Measurements from ENCODE around the gene EMC9.

Gene EMC9

DNA sequence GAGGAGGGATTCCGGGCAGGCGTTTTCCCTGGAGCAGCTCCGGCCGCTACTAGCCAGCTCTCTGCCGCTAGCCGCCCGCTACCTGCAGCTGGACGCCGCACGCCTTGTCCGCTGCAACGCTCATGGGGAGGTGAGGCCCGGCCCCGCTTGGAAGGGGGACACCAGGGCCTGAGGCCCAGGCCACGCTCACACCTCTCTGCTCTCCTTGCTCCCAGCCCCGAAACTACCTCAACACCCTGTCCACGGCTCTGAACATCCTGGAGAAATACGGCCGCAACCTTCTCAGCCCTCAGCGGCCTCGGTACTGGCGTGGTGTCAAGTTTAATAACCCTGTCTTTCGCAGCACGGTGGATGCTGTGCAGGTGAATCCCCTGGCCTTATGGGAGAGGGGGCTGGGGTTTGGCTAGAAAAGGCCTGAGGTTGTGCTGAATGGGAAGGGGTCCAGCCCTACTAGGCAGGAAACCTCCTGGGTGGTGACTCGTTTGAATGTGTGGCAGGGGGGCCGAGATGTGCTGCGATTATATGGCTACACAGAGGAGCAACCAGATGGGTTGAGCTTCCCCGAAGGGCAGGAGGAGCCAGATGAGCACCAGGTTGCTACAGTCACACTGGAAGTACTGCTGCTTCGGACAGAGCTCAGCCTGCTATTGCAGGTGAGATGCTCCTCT lies 6.5 kb upstream of the EMC9 start:
- peak in 1 of 2 experiments; percentile 7 for DNase-seq

DNA sequence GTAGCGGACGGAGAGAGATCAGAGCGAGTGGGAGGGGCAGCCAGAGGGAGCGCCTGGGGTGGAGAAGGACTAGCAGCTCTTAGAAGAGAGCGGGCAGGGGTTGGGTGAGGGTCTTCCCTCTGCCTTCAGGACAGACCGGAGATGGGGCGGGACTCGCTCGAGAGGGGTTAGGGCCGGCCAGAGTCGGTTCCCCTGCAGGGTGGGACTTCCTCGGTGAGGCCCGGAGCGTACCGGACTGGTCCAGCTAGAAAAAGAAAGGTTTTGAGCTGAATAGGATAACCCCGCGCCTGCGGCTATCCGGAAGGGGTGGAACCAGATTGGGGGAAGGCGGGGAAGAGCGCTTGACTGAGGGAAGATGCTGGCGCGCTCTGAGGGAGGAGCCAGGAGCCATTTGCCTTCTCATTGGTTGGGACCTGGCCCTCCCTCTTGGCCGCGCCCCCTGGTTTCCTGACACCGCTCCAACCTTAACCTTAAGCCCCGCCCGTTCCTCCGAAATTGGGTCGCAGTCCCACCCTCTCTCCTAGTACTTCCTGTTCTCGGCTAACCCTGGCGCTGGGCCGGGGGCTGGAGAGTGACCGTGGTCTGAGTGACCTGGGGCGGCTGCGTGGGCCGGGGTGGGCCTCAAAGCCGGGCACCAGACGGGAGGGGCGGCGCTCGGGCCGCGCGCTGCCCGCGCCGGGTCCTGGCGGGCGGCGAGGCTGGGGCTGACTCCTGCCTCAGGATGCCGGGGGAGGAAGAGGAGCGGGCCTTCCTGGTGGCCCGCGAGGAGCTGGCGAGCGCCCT lies 5.8 kb upstream of the EMC9 start, which contains the start of gene RNF31:
RNF31 (plus strand) TSS at position 521 of the 783 bp plus-strand sequence; CDS start at position 722, 201 bp downstream.
- DNase-seq: peak; percentile 99

DNA sequence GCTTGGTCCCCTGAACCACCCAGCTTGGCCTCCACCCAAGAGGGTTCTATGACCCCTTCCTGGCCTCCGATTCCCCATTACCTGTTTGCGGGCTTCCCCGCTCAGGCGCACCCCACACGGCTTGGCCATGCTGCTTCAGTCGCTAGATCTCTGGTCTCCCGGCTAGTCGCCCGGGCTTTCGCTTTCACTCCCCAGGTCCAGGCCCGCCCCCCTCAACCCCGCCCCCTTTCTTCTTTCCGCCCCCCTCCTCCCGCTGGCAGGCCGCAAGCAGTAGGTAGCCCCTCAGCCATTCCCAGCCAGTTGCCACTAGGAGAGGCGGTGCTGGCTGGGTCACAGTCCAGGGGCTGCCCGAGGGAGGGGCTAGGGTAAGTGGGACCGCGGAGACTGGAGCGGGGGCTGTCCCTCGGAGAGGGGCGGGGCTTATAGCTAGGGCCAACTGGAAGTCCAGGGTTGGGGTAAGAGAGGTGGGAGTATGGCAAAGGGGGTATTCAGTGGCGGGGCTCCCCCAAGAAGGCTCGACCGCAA lies 5.1 kb upstream of the EMC9 start, which contains the start of gene PSME2:
PSME2 (minus strand) TSS at position 158 of the 525 bp plus-strand sequence; CDS start at position 129, 29 bp downstream.
- DNase-seq: peak; percentile 98

DNA sequence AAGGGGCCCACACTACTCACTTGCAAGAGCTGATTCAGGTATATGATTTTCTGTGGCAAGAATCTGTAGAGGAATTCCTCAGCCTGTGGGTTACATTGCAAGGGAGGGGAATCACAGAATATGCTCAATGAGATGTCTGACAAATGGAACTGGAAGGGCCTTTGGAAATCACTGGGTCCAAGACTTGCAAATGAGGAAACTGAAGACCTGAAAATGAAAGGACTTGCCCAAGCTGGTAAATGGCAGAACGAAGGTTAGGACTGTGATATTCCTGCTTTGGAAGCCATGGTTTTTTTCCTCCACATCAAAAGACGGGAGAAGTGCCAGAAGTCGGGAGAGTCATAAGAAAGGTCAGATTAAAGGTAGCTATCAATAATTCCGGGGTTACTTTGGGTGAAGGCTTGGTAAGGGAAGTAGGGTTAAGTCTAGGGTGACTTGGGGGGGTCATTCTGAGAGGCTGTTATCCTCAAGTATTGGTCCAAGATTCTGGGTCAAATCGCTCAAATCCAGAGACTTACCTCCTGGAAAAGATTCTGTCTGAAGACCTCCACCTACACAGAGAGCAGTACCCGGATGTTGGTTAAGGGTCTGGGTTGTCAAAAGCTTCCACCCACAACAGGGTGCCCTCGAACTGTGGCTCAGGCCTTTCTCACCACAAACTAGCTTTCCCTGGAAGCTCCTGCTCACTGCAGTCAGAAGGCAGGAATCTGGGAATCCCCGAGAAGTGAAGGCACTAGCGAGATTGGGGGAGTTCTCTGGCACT lies 4.5 kb upstream of the EMC9 start:
- peak; percentile 8 to 26 for DNase-seq

DNA sequence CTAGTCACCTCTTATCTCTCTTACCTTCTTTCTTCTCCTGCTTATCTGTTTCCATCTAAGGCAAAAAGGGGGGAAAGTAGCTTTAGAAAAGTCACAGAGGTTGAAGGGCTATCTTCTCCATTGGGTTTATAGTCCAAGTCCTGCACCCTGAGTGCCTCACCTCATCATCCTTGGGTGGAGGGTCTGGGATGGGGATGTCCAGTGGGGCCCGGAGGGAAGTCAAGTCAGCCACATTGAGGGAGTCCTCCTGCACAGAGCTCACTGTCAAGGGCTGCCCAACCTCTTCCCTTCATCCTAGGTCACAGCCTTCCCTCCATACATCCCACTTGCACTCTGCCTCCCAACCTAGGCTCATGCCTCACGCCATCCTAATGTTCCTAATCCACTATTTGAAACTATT lies 3.8 kb upstream of the EMC9 start:
- no peak for DNase-seq

DNA sequence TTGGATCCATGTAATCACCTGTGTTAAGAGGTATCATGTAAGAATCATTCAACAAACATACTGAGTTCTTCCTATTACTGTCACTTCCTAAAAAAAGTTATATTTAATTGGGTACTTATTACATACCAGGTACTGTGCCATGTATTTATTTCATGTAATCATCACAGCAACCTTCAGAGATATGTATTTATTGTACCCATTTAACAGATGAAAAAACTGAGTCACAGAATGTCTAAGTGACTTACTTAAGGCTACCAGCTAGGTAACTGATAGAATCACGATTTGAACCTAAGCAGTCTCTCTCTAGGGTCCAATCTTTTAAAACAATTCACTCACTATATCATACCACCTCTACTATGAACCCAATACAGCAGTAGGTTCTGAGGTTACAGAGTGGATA lies 3.1 kb upstream of the EMC9 start:
- no peak for DNase-seq

DNA sequence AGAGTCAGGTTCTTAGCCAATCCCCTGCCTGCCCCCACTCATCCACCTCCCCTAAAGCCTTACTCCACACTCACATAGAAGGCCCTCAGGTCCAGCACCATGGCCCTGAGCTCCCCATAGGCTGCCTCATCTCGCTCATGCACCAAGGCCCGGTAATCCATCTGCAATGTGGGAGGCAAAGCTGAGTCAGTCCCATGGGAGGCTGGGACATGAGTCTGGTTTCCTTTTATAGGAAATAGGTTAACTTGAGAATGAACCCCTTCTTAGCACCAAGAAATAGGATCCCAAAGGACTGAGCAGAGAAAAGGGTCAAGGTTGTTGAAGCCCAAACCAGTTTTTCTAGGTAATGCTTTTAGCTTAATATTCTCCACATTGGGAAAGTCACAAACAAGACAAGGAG lies 2.1 kb upstream of the EMC9 start:
- DNase-seq: no peak

DNA sequence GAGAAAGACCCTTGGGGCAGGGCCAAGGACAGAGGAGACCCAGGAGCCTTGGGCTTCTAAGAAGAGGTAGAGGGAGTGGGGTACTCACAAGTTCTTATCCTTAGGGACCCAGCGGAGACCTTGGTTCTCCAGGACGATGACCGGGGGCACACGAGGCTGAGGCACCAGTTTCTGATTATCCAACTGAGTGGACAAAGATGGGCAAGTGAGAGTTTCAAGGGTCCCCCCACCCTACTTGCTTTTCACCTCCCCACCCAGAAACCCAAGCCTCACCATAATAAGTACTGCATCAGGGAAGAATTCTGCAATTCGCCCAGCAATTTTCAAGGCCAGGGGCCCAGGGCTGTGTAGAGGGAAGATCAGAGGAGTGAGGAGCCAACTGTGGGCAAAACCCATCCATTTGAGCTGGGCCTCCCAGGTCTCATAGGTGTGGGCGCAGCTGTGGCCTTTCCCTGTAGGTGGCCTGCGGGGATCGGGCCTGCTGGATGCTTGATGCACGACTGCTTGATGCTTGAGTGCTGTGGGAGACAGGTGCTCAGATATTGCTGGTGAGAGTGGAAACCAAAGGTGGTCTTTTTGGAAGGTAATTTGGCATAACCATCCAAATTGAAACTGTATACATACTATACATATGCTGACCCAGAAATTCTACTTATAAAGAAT lies 2.0 kb downstream of the EMC9 start:
- no peak for DNase-seq

DNA sequence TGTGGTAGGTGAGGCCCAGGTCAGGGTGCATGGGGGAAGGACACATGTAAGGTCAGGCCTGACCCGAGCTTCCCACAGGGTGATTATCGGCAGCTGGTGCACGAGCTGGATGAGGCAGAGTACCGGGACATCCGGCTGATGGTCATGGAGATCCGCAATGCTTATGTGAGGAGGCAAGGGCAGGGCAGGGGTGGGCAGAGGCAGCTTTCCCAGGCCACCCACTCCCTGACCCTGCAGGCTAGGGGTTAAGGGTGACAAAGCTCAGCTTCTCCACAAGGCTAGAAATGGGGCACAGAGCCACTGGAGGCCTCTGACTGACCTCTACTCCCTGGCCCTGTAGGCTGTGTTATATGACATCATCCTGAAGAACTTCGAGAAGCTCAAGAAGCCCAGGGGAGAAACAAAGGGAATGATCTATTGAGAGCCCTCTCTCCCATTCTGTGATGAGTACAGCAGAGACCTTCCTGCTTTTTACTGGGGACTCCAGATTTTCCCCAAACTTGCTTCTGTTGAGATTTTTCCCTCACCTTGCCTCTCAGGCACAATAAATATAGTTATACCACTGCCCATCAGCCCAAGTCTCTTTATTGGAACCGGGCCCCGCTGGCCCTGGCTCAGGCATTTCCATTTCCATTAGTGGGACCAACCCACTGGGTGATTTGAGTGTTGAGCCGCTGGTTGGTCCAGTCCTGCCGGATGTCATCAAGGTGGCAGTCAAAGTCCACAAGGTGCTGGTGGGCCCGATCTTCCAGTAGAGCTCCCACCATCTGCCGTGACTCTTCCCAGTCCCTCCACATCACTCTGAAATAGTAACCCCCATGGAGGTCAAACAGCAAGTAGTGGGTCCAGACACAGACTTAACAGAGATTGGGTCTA lies 2.8 kb downstream of the EMC9 start:
- DNase-seq: no peak

DNA sequence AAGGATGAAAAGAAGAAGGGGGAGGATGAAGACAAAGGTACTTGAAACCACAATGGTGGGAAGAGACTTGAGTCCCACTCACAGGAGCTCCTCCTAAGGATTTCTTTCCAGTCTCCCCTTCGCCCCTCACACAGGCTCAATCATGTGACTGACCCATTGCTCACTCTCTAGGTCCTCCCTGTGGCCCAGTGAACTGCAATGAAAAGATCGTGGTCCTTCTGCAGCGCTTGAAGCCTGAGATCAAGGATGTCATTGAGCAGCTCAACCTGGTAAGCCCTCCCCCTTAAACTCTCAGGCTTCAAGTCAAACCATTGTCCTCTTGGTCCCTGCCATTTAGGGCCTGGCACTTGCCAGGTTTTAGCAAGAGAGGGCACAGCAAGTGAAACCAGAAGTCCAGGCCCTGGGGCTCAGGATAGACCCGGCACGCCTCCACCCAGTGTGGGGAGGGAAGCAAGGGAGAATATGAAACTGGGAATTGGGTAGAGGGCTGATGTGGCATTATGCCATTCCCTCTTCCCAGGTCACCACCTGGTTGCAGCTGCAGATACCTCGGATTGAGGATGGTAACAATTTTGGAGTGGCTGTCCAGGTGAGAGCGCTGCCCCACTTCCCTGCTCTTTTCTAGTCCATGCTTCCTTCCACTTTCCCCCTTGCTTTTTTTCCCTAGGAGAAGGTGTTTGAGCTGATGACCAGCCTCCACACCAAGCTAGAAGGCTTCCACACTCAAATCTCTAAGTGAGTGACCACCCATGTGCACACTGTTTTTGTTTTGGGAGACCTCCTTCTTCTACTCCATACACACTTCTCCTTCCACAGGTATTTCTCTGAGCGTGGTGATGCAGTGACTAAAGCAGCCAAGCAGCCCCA lies 3.6 kb downstream of the EMC9 start:
- no peak for DNase-seq

DNA sequence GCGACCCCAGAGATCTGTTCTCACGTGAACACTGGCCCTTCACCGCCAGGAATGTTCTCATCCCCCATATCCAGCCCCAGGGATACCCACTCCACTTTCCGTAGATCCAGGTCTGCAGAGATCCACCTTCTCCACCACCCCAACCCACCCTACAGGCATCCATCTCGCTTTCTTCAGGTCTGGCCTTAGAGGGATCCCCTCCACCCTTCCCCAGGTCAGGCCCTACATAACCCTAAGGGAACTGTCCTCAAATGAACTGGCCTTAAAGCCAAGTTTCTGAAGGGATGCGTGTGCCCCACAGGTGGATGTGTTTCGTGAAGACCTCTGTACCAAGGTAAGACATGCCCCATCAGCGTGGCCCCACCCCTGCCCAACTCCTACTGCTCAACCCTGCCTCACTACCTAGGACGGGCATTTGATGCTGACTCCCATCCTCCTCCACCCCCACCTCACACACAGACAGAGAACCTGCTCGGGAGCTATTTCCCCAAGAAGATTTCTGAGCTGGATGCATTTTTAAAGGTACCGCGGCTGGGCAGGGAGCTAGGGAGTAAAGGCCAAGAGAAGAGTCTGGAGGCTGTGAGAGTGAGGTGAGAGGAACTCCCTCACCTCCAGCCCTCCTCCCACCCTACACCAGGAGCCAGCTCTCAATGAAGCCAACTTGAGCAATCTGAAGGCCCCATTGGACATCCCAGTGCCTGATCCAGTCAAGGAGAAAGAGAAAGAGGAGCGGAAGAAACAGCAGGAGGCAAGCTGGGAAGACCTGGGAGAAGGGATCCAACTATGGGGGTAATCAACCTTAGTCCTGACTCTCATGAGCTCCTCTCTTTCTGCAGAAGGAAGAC lies 4.5 kb downstream of the EMC9 start:
- DNase-seq: no peak

DNA sequence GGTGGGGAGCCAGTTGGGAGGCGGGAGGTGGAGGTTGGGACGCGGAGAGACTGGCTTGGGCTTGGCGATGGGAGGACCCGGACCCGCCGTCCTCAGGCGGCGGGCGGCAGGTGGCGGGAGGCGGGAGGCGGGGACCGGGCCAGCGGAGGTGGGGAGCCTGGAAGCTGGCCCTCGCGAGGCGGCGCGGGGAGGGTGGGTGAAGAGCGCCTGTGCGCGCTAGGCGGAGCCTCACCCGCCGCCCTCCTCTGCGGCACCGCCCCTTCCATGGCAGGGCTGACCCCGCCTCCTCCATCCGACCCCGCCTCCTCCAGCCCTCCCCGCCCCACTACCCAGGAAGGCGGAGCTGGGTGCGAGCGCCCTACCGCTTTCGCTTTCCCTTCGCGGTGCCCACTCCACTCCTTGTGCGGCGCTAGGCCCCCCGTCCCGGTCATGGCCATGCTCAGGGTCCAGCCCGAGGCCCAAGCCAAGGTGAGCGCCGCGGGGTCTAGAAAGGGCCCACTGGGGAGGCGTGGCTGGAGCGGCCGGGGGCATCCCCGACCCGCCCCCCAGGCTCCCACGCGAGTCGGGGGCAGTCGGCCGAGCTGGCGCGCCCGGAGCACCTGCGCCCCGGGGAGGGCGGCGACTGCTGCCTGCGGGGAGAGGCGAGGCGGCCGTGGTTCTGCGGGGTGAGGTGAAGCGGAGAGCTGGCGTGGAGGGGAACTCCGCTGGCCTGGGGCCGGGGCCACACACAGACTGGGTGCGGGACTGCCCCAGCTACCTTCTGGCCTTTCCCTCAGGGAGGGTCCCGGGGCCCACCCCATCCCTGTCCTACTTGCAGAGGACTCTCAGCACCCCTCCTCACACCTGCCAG lies 5.3 kb downstream of the EMC9 start, which contains the start of gene PSME1:
PSME1 (plus strand) TSS at position 361 of the 850 bp plus-strand sequence; CDS start at position 430, 69 bp downstream.
- DNase-seq: peak; percentile 83 to 86

DNA sequence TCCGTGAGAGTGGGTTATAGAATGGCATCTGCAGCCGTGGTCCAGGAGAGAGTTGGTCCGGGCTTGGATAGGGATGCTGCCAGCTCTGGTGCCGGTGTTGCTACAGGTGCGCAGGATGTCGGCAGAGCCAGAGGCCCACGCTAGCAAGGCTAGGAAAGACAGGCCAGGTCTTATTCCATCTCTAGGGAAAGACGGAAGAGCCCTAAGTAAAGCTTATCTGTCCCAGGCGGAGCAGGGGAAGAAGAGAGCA lies 5.9 kb downstream of the EMC9 start:
- DNase-seq: peak in 1 of 2 experiments; percentile 50

DNA sequence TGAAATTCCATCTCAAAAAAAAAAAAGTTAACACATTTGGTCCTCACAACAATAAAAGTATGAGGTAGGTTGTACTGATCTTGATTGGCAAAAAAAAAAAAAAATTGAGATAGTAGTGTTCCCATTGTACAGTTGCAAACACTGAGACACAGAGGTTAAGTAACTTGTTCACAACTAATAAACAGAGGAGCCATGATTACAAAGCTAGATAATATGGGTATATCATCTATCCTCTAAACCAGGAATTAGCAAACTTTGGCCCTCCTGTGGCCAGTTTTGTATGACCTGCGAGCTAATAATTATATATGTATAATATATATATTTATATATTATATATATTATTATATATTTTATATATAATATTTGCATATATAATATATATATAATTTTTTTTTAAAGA lies 7.7 kb downstream of the EMC9 start:
- DNase-seq: peak in 1 of 2 experiments; percentile 25

DNA sequence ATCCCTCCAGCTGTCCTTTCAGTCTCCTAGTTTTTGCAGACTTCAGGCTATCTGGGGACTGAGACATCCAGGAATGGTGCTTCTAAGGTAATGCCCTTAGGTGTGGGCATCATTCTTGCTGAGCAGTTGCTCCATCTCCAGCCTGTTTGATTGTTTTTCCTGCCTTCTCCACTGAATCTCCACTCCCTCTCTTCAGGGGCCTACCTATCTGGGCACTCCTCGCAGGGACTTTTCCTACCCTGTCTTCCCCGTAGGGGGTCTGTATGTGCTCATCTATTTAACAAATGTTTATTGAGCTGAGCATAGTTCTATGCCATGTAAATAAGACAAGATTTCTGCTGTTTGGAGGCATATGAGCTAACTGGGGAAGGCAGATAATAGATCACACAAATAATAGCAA lies 8.4 kb downstream of the EMC9 start:
- DNase-seq: no peak

DNA sequence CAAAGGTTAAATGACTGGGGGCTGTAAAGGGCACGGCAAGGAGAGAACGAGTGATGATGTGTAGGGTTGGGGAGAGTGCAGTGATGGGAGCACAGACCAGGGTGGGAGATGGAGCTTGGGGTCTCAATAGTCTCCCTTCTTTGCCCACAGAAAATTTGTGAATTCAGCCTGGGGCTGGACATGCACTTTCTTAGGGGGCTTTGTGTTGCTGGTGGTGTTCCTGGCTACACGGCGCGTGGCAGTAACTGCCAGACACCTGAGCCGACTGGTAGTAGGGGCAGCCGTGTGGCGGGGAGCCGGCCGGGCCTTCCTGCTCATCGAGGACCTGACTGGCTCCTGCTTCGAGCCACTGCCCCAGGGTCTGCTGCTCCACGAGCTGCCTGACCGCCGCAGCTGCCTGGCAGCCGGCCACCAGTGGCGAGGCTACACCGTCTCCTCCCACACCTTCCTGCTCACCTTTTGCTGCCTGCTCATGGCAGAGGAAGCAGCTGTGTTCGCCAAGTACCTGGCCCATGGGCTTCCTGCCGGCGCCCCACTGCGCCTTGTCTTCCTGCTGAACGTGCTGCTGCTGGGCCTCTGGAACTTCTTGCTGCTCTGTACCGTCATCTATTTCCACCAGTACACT lies 9.2 kb downstream of the EMC9 start:
- no peak for DNase-seq

DNA sequence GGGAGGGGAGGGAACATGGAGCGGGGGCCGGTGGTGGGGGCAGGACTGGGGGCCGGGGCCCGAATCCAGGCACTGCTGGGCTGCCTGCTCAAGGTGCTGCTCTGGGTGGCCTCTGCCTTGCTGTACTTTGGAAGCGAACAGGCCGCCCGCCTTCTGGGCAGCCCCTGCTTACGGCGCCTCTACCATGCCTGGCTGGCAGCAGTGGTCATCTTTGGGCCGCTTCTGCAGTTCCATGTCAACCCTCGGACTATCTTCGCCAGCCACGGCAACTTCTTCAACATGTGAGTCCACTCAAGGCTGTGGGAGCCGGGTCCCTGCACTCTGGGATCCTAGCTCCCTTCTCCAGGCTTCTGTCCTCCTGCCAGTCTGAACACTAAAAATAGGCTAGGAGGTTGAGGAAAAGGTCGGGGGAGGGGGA lies 9.8 kb downstream of the EMC9 start:
- no peak for DNase-seq

Measured in Kasumi-1 (cell line).